HepG2 (cell line): ENCODE data around the gene SLC4A7. TPM values are rescaled to one million over a fixed set of nuclear protein-coding genes. Genes with fewer than 3 reads are reported as not detected.

Source experiments
- BORCS8-MEF2B ChIP-seq: sonication (generic); formaldehyde crosslinking; IDR thresholded peaks from 2 replicates; pipeline ENCODE4 v1.8.0; 2022; ENCODE audit warnings: mild to moderate bottlenecking, missing genetic modification reagents
- CEBPB ChIP-seq: IDR thresholded peaks from 2 replicates; pipeline ENCODE4 v1.6.1; 2011; ENCODE audit warnings: low read depth, low read length, improper control_type of control experiment, borderline replicate concordance
- FOXA1 ChIP-seq, 2 experiments: fragments of 450-650 bp in 1 of 2; sonication (generic) in 1 of 2; formaldehyde crosslinking in 1 of 2; IDR thresholded peaks; 2 replicates each; pipeline versions ENCODE4 v1.4.0 to v1.6.1; 2016 to 2020; ENCODE audit warnings: missing genetic modification reagents in 1 of 2
- GTF2F1 ChIP-seq: fragments of 150-350 bp; IDR thresholded peaks from 2 replicates; pipeline ENCODE4 v1.6.1; 2014; ENCODE audit warnings: low read length
- HNF4A ChIP-seq: sonication (generic); formaldehyde crosslinking; IDR thresholded peaks from 2 replicates; pipeline ENCODE4 v1.4.0; 2020; ENCODE audit warnings: missing genetic modification reagents
- KDM1A ChIP-seq: IDR thresholded peaks from 2 replicates; pipeline ENCODE4 v1.6.1; 2016; ENCODE audit warnings: missing compliant biosample characterization
- KLF16 ChIP-seq, 2 experiments: sonication (generic) in 1 of 2; formaldehyde crosslinking in 1 of 2; IDR thresholded peaks; 2 replicates each; pipeline versions ENCODE4 v1.6.1 to v1.8.0; 2016 to 2023; ENCODE audit warnings: missing genetic modification reagents in 2 of 2, missing compliant biosample characterization in 1 of 2
- MED13 ChIP-seq: sonication (generic); formaldehyde crosslinking; IDR thresholded peaks from 2 replicates; pipeline ENCODE4 v1.5.0; 2020; ENCODE audit warnings: missing genetic modification reagents
- MEF2D ChIP-seq: sonication (generic); formaldehyde crosslinking; IDR thresholded peaks from 2 replicates; pipeline ENCODE4 v1.5.1; 2020; ENCODE audit warnings: mild to moderate bottlenecking, missing genetic modification reagents
- MEIS2 ChIP-seq: sonication (generic); formaldehyde crosslinking; IDR thresholded peaks from 2 replicates; pipeline ENCODE4 v1.9.0; 2021; ENCODE audit warnings: mild to moderate bottlenecking, missing genetic modification reagents
- MIER3 ChIP-seq: IDR thresholded peaks from 2 replicates; pipeline ENCODE4 v1.6.1; 2016; ENCODE audit warnings: missing compliant biosample characterization, borderline replicate concordance
- MYNN ChIP-seq: sonication (generic); formaldehyde crosslinking; IDR thresholded peaks from 2 replicates; pipeline ENCODE4 v1.4.0; 2020; ENCODE audit warnings: mild to moderate bottlenecking, low read depth, missing genetic modification reagents
- NCOA2 ChIP-seq: sonication (generic); formaldehyde crosslinking; IDR thresholded peaks from 2 replicates; pipeline ENCODE4 v1.8.0; 2022; ENCODE audit warnings: inconsistent platforms
- NR2C2 ChIP-seq: sonication (generic); formaldehyde crosslinking; IDR thresholded peaks from 2 replicates; pipeline ENCODE4 v1.4.0; 2020; ENCODE audit warnings: missing genetic modification reagents, mild to moderate bottlenecking, moderate library complexity, borderline replicate concordance
- RNF2 ChIP-seq: fragments of 450-650 bp; conservative IDR thresholded peaks from 2 replicates; pipeline ENCODE4 v1.6.1; 2016; ENCODE audit warnings: low read depth
- SMAD1 ChIP-seq: sonication (generic); formaldehyde crosslinking; IDR thresholded peaks from 2 replicates; pipeline ENCODE4 v1.4.0; 2020; ENCODE audit warnings: missing genetic modification reagents, low read depth, mild to moderate bottlenecking, borderline replicate concordance
- TCF12 ChIP-seq, 2 experiments: fragments of 450-650 bp in 1 of 2; sonication (generic) in 1 of 2; formaldehyde crosslinking in 1 of 2; IDR thresholded peaks; 2 replicates each; pipeline versions ENCODE4 v1.6.1 to v1.8.0; 2017 to 2022; ENCODE audit warnings: antibody characterized with exemption in 1 of 2, mild to moderate bottlenecking in 1 of 2, missing genetic modification reagents in 1 of 2, moderate library complexity in 1 of 2
- ZNF333 ChIP-seq: sonication (generic); formaldehyde crosslinking; IDR thresholded peaks from 2 replicates; pipeline ENCODE4 v1.4.0; 2020; ENCODE audit warnings: mild to moderate bottlenecking, missing genetic modification reagents, borderline replicate concordance
- ZNF644 ChIP-seq: IDR thresholded peaks from 2 replicates; pipeline ENCODE4 v1.6.1; 2016; ENCODE audit warnings: low read depth
- ZNF747 ChIP-seq: sonication (generic); formaldehyde crosslinking; IDR thresholded peaks from 2 replicates; pipeline ENCODE4 v1.8.1; 2023; ENCODE audit warnings: missing genetic modification reagents, mild to moderate bottlenecking, borderline replicate concordance
- ZNF788 ChIP-seq: sonication (generic); formaldehyde crosslinking; IDR thresholded peaks from 2 replicates; pipeline ENCODE4 v1.5.0; 2020; ENCODE audit warnings: mild to moderate bottlenecking, missing genetic modification reagents, borderline replicate concordance
- polyA plus RNA-seq, 8 experiments: library from polyadenylated mRNA; depleted of rRNA in 3 of 8; stranded (reverse) in 7 of 8; unstranded in 1 of 8; fragments of >200 nt; fragmentation: Illumina TruSeq in 4 of 8; extraction: Trizol in 4 of 8; gene quantifications; 2 replicates each; pipeline versions ENCODE4 v1.2.1 to v1.2.3, GENCODE V29; 2011 to 2016; ENCODE audit warnings: low read depth in 4 of 8, missing spikeins in 1 of 8, mixed read lengths in 1 of 8; ENCODE audit not compliant: insufficient read depth in 1 of 8
- total RNA-seq, 5 experiments: library from RNA; depleted of rRNA; stranded (reverse); fragments of >200 nt; fragmentation: Illumina TruSeq; extraction: Trizol; gene quantifications; 2 replicates each; pipeline ENCODE4 v1.2.3, GENCODE V29; 2016; ENCODE audit warnings: low read depth in 1 of 5
- TF ChIP-seq, protein P1 (sequence below): sonication (generic); formaldehyde crosslinking; IDR thresholded peaks from 2 replicates; pipeline ENCODE4 v1.8.0; 2022; ENCODE audit warnings: missing genetic modification reagents, mild to moderate bottlenecking, borderline replicate concordance
- TF ChIP-seq, protein P2 (sequence below): sonication (generic); formaldehyde crosslinking; IDR thresholded peaks from 2 replicates; pipeline ENCODE4 v1.5.0; 2020; ENCODE audit warnings: missing genetic modification reagents, mild to moderate bottlenecking, borderline replicate concordance

SLC4A7 gene
- total and polyA plus RNA-seq, 2 of the 13 experiments (the other 11 are each of a cell fraction or from before 2014, with no cell fraction given), result 16.4 to 43.8 TPM

DNA sequence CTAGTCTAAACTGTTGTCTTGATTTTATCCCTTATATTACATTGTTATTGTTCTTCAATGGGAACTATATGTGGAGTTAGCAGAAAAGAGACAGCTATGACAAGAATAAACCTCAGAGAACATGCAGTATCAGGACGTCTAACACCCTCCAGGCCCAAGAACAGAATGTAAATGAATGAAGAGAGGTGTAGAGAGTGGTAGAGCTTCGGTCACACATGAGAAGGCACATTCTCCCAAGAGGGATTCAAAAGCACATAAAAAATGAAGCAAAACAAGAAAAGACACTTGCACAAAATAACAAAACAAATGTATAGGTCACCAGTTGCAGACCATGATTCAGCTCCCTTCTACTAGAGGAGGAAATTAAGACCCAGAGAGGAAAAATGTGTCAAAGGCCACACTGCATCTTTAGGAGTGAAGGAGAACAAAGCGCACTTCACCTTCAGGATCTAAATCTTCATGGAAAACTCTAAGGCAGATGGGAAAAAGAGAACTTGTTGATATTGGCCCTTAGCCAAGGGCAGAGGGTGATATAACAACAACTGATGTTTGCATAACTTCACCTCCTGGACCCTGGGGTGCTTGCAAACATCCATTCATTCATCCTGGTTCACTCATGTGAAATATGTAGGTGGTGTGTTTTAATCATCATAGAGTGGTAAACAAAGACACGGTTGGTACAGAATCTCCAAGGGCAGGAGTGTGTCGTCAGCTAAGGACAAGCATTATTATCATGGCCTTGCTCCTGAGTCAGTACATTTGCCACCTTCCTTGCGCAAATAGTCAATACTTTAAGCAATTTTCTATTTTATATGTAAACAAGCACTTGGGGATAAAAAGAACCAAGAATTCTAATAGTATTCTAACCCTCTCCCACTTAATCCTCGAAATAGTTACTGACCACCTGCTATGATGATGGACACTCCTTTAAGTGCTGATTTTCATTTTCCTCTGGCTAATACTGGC is 123.8 kb downstream of the SLC4A7 start (continued):
- TF ChIP-seq MED13 (CRISPR knock-in tag) (peak; percentile 97), ZNF644 (CRISPR knock-in tag) (no peak), TCF12 (IDR thresholded peaks at IDR 0.05) (no peak), TCF12 (CRISPR knock-in tag; IDR thresholded peaks at IDR 0.05) (peak; percentile 90; the same call in 1 of the 2 replicates), MYNN (CRISPR knock-in tag) (no peak), HNF4A (CRISPR knock-in tag) (peak; percentile 98), NR2C2 (CRISPR knock-in tag) (peak; percentile 76), KLF16 (CRISPR knock-in tag; IDR thresholded peaks at IDR 0.05) (peak in 1 of 2 experiments; percentile 96; a peak in 2 of 4 replicates), MEF2D (CRISPR knock-in tag) (peak; percentile 95), ZNF788 (peak; percentile 91; the same call in 1 of the 2 replicates), CEBPB (peak; percentile 89), FOXA1 (IDR thresholded peaks at IDR 0.05) (peak; percentile 98), FOXA1 (CRISPR knock-in tag; IDR thresholded peaks at IDR 0.05) (peak; percentile 99), SMAD1 (no peak), MIER3 (peak; percentile 97), NCOA2 (CRISPR knock-in tag) (peak; percentile 99), MEIS2 (CRISPR knock-in tag) (peak; percentile 95), ZNF747 (CRISPR knock-in tag) (peak; percentile 73; the same call in 1 of the 2 replicates), GTF2F1 (0 out of 2 replicates have a peak, but pooled peaks have one; percentile 84), KDM1A (CRISPR knock-in tag) (peak; percentile 90), RNF2 (no peak), ZNF333 (no peak), BORCS8-MEF2B (CRISPR knock-in tag) (peak; percentile 79)
- TF ChIP-seq, protein P1, sequence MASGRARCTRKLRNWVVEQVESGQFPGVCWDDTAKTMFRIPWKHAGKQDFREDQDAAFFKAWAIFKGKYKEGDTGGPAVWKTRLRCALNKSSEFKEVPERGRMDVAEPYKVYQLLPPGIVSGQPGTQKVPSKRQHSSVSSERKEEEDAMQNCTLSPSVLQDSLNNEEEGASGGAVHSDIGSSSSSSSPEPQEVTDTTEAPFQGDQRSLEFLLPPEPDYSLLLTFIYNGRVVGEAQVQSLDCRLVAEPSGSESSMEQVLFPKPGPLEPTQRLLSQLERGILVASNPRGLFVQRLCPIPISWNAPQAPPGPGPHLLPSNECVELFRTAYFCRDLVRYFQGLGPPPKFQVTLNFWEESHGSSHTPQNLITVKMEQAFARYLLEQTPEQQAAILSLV (CRISPR knock-in tag), result peak; percentile 60; the same call in 1 of the 2 replicates
- TF ChIP-seq, protein P2, sequence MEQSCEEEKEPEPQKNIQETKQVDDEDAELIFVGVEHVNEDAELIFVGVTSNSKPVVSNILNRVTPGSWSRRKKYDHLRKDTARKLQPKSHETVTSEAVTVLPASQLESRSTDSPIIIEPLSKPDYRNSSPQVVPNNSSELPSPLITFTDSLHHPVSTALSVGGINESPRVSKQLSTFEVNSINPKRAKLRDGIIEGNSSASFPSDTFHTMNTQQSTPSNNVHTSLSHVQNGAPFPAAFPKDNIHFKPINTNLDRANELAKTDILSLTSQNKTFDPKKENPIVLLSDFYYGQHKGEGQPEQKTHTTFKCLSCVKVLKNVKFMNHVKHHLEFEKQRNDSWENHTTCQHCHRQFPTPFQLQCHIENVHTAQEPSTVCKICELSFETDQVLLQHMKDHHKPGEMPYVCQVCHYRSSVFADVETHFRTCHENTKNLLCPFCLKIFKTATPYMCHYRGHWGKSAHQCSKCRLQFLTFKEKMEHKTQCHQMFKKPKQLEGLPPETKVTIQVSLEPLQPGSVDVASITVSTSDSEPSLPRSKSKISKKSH (CRISPR knock-in tag), result no peak
